WTC11 (cell line): ENCODE results near the gene ZNF185. TPM values are rescaled to one million over a fixed set of nuclear protein-coding genes. Genes with fewer than 3 reads are reported as not detected.

Experiments used
- ATAC-seq: fragments of 200-7000 bp; cut with Tn5 transposase; 2 replicates; pipeline ENCODE4 v1.10.0; 2021; ENCODE audit warnings: mild to moderate bottlenecking, moderate library complexity
- CTCF ChIA-PET: fragments of 300-600 bp; sonication (Branson Sonifier 250); formaldehyde crosslinking; loops from one replicate; lab custom pipeline; 2021; ENCODE audit warnings: antibody characterized with exemption; lab: Charles Lee
- POLR2A ChIA-PET: fragments of 350-600 bp; sonication (Branson Sonifier 250); formaldehyde crosslinking; loops from one replicate; lab custom pipeline; 2021; ENCODE audit warnings: antibody characterized with exemption; lab: Charles Lee
- DNase-seq: peaks from one replicate; pipeline ENCODE4 v3.0.0; 2021; ENCODE audit warnings: low spot score
- H3K27ac Mint-ChIP-seq: 2 replicates; pipeline ENCODE4 v1.8.0; 2021; ENCODE audit warnings: mixed read lengths
- H3K27me3 Mint-ChIP-seq: 2 replicates; pipeline ENCODE4 v1.8.0; 2021; ENCODE audit warnings: low read depth, mild to moderate bottlenecking, moderate library complexity, mixed read lengths
- H3K36me3 Mint-ChIP-seq: 2 replicates; pipeline ENCODE4 v1.8.0; 2021; ENCODE audit warnings: mixed read lengths
- H3K4me1 Mint-ChIP-seq: 2 replicates; pipeline ENCODE4 v1.8.0; 2022; ENCODE audit warnings: mixed read lengths
- H3K4me3 Mint-ChIP-seq: 2 replicates; pipeline ENCODE4 v1.8.0; 2021; ENCODE audit warnings: mild to moderate bottlenecking, moderate library complexity, mixed read lengths
- H3K9me3 Mint-ChIP-seq: 2 replicates; pipeline ENCODE4 v1.8.0; 2021; ENCODE audit warnings: mixed read lengths
- AR ChIP-seq: fragments of 250-450 bp; sonication (Bioruptor Pico); IDR thresholded peaks from 2 replicates; pipeline ENCODE4 v1.9.0; 2021; ENCODE audit warnings: mild to moderate bottlenecking
- E2F5 ChIP-seq: sonication (generic); formaldehyde crosslinking; IDR thresholded peaks from 2 replicates; pipeline ENCODE4 v1.8.1; 2022; ENCODE audit warnings: mild to moderate bottlenecking, moderate library complexity, missing genetic modification reagents
- ELF4 ChIP-seq: sonication (generic); formaldehyde crosslinking; IDR thresholded peaks from 2 replicates; pipeline ENCODE4 v1.8.1; 2022; ENCODE audit warnings: low read depth, mild to moderate bottlenecking, moderate library complexity, missing genetic modification reagents
- HMGXB4 ChIP-seq: sonication (generic); formaldehyde crosslinking; IDR thresholded peaks from 2 replicates; pipeline ENCODE4 v1.8.1; 2023; ENCODE audit warnings: mild to moderate bottlenecking, moderate library complexity, missing genetic modification reagents
- NFATC4 ChIP-seq: fragments of 250-450 bp; sonication (Bioruptor Pico); IDR thresholded peaks from 2 replicates; pipeline ENCODE4 v1.9.0; 2021; ENCODE audit warnings: mild to moderate bottlenecking
- OVOL2 ChIP-seq: fragments of 250-450 bp; sonication (Bioruptor Pico); IDR thresholded peaks from 2 replicates; pipeline ENCODE4 v1.9.0; 2021; ENCODE audit warnings: mild to moderate bottlenecking, borderline replicate concordance
- ZMAT4 ChIP-seq: fragments of 250-450 bp; sonication (Bioruptor Pico); IDR thresholded peaks from 2 replicates; pipeline ENCODE4 v1.9.0; 2021; ENCODE audit warnings: mild to moderate bottlenecking
- ZNF232 ChIP-seq: sonication (generic); formaldehyde crosslinking; IDR thresholded peaks from 2 replicates; pipeline ENCODE4 v1.8.0; 2022; ENCODE audit warnings: mild to moderate bottlenecking, missing genetic modification reagents
- ZNF671 ChIP-seq: fragments of 250-450 bp; sonication (Bioruptor Pico); IDR thresholded peaks from 2 replicates; pipeline ENCODE4 v1.8.0; 2021; ENCODE audit warnings: mild to moderate bottlenecking
- total RNA-seq: library from RNA; stranded (reverse); gene quantifications from 3 replicates; pipeline ENCODE4 v1.2.3, GENCODE V29; 2021
- TF ChIP-seq, protein P1 (sequence below): sonication (generic); formaldehyde crosslinking; IDR thresholded peaks from 2 replicates; pipeline ENCODE4 v1.8.1; 2023; ENCODE audit warnings: mild to moderate bottlenecking, missing genetic modification reagents
- TF ChIP-seq, protein P2 (sequence below): fragments of 250-450 bp; sonication (Bioruptor Pico); IDR thresholded peaks from 2 replicates; pipeline ENCODE4 v1.9.0; 2021; ENCODE audit warnings: mild to moderate bottlenecking, borderline replicate concordance
- TF ChIP-seq, protein P3 (sequence below): sonication (generic); formaldehyde crosslinking; IDR thresholded peaks from 2 replicates; pipeline ENCODE4 v1.8.0; 2023; ENCODE audit warnings: missing genetic modification reagents
- TF ChIP-seq, protein P4 (sequence below): sonication (generic); formaldehyde crosslinking; IDR thresholded peaks from 2 replicates; pipeline ENCODE4 v1.8.1; 2023; ENCODE audit warnings: mild to moderate bottlenecking, missing genetic modification reagents, borderline replicate concordance

Gene ZNF185
- total RNA-seq, 1 experiment from 2014 or later = 8.2 TPM

GRCh38 chrX:152901816-152902501 is 4.1 kb downstream of the ZNF185 start (continued):
- TF ChIP-seq AR (CRISPR knock-in tag) (no peak), ELF4 (CRISPR knock-in tag) (no peak), OVOL2 (CRISPR knock-in tag) (no peak), ZMAT4 (CRISPR knock-in tag) (no peak)

DNA sequence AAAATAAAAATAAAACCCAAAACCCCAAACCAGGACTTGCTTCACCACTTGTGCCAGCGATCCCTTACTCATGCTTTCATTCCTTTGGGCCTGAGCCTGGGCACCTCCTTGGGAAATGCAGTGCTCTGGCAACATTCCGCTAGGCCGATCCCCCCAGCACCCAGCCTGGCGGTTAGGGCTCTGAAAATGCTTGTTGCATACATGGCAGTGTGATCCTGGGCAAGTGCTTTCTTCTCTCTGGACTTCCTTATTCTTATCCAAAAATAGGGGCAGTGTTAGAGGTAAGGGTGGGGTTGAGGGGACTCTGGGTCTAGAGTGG is 4.6 kb downstream of the ZNF185 start:
- Mint-ChIP-seq H3K27ac (no peak overlapping the region), H3K36me3 (no peaks in the 10 kb centered on the region), H3K9me3 (no peaks in the 10 kb centered on the region), H3K4me3 (no peak overlapping the region), H3K27me3 (0 out of 2 replicates have a peak, but pooled peaks cover 3% of the 10 kb centered on the region), H3K4me1 (peaks cover 31% of the 10 kb centered on the region)
- no peak for DNase-seq
- TF ChIP-seq, protein P1, sequence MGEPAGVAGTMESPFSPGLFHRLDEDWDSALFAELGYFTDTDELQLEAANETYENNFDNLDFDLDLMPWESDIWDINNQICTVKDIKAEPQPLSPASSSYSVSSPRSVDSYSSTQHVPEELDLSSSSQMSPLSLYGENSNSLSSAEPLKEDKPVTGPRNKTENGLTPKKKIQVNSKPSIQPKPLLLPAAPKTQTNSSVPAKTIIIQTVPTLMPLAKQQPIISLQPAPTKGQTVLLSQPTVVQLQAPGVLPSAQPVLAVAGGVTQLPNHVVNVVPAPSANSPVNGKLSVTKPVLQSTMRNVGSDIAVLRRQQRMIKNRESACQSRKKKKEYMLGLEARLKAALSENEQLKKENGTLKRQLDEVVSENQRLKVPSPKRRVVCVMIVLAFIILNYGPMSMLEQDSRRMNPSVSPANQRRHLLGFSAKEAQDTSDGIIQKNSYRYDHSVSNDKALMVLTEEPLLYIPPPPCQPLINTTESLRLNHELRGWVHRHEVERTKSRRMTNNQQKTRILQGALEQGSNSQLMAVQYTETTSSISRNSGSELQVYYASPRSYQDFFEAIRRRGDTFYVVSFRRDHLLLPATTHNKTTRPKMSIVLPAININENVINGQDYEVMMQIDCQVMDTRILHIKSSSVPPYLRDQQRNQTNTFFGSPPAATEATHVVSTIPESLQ = no peak
- no peak for TF ChIP-seq HMGXB4 (CRISPR knock-in tag)
- no peak for ATAC-seq
- POLR2A ChIA-PET = no interaction called here
- CTCF ChIA-PET = interaction anchor here (1.0 to 1.7 kb wide), 3 partner anchors 9 to 12 kb away, joined by 3 to 9 read pairs (median 4); no protein-coding TSS in a partner anchor

DNA sequence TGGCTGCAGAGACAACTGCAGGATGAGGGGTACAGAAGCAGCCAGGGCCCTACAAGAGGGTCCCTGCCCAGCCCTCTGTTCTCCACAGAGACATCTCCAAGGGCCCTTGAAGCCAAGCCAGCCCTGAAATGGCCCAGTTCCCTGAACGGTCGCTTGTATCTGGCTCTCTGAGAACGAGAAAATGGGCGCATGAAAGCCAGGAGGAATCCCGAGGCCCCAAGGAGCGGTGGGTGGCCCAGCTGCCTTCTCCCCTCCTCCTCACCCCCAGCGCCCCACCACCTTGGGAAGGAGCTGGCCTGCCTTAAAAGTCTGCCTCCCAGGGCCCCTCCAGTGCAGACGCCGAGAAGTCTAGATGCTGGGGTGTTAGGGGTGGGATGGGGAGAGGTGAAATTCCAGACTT is 5.7 kb downstream of the ZNF185 start:
- POLR2A ChIA-PET = no interaction called here
- no peaks in the 10 kb centered on the region for H3K36me3 Mint-ChIP-seq
- DNase-seq = no peak
- H3K4me1 Mint-ChIP-seq = peaks cover 32% of the 10 kb centered on the region
- H3K4me3 Mint-ChIP-seq = no peak overlapping the region
- no peak overlapping the region for H3K27ac Mint-ChIP-seq
- H3K9me3 Mint-ChIP-seq = no peaks in the 10 kb centered on the region
- H3K27me3 Mint-ChIP-seq = peaks cover 3% of the 10 kb centered on the region; the same call in 1 of the 2 replicates
- ATAC-seq = no peak
- CTCF ChIA-PET = interaction anchor here (0.8 to 4.4 kb wide), 7 partner anchors 10 to 22 kb away, joined by 3 to 42 read pairs (median 4); no protein-coding TSS in a partner anchor
- TF ChIP-seq ZNF232 (CRISPR knock-in tag) = no peak
- TF ChIP-seq, protein P2, sequence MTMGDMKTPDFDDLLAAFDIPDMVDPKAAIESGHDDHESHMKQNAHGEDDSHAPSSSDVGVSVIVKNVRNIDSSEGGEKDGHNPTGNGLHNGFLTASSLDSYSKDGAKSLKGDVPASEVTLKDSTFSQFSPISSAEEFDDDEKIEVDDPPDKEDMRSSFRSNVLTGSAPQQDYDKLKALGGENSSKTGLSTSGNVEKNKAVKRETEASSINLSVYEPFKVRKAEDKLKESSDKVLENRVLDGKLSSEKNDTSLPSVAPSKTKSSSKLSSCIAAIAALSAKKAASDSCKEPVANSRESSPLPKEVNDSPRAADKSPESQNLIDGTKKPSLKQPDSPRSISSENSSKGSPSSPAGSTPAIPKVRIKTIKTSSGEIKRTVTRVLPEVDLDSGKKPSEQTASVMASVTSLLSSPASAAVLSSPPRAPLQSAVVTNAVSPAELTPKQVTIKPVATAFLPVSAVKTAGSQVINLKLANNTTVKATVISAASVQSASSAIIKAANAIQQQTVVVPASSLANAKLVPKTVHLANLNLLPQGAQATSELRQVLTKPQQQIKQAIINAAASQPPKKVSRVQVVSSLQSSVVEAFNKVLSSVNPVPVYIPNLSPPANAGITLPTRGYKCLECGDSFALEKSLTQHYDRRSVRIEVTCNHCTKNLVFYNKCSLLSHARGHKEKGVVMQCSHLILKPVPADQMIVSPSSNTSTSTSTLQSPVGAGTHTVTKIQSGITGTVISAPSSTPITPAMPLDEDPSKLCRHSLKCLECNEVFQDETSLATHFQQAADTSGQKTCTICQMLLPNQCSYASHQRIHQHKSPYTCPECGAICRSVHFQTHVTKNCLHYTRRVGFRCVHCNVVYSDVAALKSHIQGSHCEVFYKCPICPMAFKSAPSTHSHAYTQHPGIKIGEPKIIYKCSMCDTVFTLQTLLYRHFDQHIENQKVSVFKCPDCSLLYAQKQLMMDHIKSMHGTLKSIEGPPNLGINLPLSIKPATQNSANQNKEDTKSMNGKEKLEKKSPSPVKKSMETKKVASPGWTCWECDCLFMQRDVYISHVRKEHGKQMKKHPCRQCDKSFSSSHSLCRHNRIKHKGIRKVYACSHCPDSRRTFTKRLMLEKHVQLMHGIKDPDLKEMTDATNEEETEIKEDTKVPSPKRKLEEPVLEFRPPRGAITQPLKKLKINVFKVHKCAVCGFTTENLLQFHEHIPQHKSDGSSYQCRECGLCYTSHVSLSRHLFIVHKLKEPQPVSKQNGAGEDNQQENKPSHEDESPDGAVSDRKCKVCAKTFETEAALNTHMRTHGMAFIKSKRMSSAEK (CRISPR knock-in tag) = no peak
- TF ChIP-seq, protein P3, sequence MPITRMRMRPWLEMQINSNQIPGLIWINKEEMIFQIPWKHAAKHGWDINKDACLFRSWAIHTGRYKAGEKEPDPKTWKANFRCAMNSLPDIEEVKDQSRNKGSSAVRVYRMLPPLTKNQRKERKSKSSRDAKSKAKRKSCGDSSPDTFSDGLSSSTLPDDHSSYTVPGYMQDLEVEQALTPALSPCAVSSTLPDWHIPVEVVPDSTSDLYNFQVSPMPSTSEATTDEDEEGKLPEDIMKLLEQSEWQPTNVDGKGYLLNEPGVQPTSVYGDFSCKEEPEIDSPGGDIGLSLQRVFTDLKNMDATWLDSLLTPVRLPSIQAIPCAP (CRISPR knock-in tag) = no peak
- TF ChIP-seq, protein P4, sequence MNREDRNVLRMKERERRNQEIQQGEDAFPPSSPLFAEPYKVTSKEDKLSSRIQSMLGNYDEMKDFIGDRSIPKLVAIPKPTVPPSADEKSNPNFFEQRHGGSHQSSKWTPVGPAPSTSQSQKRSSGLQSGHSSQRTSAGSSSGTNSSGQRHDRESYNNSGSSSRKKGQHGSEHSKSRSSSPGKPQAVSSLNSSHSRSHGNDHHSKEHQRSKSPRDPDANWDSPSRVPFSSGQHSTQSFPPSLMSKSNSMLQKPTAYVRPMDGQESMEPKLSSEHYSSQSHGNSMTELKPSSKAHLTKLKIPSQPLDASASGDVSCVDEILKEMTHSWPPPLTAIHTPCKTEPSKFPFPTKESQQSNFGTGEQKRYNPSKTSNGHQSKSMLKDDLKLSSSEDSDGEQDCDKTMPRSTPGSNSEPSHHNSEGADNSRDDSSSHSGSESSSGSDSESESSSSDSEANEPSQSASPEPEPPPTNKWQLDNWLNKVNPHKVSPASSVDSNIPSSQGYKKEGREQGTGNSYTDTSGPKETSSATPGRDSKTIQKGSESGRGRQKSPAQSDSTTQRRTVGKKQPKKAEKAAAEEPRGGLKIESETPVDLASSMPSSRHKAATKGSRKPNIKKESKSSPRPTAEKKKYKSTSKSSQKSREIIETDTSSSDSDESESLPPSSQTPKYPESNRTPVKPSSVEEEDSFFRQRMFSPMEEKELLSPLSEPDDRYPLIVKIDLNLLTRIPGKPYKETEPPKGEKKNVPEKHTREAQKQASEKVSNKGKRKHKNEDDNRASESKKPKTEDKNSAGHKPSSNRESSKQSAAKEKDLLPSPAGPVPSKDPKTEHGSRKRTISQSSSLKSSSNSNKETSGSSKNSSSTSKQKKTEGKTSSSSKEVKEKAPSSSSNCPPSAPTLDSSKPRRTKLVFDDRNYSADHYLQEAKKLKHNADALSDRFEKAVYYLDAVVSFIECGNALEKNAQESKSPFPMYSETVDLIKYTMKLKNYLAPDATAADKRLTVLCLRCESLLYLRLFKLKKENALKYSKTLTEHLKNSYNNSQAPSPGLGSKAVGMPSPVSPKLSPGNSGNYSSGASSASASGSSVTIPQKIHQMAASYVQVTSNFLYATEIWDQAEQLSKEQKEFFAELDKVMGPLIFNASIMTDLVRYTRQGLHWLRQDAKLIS = no peak
- TF ChIP-seq ZNF671 (CRISPR knock-in tag) = no peak
- no peak for TF ChIP-seq E2F5 (CRISPR knock-in tag)
- no peak for TF ChIP-seq NFATC4
- TF ChIP-seq, all 79 proteins: peak for 0
